CD4-positive, alpha-beta T cell treated with Interleukin-4 for 1 hour (primary cell): ENCODE measurements around the gene ZNRF3.

Source experiments
- DNase-seq, 2 donors: peaks; one replicate each; pipeline ENCODE4 v3.0.0-alpha.2; 2020 to 2022

Gene ZNRF3

DNA sequence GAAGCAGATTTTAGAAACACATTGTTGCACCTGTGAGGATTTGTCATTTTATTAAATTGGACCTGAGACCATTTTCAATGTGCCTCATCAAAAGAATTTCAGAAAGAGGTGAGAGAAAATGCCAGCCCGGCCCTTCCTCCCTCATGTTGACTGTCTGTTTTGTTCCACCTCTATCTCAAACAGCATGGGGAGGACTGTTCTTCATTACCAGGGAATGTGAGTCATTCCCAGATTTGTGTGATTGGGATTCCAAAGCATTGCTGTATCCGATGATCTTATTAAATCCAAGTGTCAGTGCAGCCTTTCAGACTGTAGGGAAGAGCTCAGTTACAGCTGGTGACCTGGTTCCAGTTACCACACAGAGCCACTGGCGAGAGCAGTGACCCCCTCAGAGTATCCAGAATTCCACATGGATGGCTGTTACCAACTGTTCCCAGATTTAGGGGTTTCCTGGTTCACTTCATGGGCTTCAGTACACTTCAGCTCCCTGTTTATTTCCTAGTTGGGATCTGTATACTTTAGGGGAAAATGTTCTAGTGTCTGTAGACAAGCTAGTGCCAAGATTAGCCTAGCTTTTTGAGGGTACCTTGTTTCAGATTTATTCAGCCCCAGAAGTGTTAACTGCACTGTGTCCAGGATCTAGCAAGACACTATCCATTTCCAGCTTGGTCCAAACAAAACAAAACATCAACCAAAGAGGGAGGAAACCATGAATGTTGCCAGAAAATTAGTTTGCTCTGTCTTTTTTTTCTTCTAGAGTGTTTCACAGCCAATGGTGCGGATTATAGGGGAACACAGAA is 210.3 kb downstream of the ZNRF3 start:
- no peak for DNase-seq

DNA sequence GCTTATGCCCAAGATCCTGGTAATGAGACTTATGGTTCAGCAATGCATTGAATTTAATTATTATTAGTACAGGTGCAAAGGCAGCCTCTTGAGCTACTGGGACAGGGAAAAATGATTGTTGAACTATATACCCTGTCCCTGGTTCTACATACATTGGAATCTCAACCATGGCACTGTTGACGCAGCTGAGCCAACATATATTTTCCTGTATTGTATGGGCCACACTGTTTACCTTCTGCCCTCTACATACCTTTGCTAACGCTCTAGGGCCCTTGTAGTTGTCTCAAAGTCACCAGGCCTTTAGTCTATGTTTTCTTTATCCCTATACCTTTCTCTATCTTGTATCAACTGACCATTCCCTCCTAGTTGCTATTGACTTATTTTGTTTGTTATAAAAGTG is 212.1 kb downstream of the ZNRF3 start:
- DNase-seq, result no peak

DNA sequence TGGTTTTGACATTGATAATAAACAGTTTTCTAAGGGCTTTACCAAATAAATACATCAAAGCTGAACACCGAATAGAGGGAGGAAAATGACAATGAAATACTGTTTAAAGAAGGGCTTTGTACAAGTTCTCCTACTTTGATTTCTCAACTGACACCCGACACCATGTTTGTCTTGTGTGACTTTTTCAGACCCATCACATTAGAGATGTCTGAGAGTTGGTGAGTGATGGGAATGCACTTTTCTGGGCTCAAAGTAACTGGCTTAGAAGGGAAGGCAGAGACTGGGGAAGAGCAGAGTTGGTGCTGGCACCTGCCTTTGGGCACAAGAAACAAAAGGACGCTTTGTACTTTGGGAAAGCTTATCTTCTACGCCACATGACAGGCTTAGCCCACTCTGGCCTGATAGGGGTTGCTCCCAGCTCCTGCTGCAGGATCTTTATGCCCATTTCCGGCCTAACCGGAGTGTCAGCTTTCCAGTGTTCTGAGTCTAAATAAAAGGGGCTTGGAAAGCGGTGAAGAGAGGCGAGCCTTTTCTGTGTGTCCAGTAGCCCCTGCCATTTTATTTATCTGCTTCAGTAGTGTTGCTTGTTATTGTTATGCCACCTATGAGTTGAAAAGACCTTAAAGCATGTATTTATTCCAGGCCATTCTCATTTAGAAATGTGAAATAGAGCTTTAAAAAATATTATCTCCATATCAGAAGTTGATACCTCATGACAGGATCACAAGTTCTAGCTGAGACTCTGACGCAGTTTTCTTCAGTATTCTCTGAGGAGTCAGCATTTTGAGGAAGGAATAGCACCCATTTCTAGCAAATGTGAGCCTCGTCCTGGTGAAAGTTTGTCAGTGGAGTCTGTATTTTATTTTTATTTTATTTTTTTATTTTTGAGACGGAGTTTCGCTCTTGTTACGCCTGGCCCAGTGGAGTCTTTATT is 213.6 kb downstream of the ZNRF3 start:
- DNase-seq, result no peak

DNA sequence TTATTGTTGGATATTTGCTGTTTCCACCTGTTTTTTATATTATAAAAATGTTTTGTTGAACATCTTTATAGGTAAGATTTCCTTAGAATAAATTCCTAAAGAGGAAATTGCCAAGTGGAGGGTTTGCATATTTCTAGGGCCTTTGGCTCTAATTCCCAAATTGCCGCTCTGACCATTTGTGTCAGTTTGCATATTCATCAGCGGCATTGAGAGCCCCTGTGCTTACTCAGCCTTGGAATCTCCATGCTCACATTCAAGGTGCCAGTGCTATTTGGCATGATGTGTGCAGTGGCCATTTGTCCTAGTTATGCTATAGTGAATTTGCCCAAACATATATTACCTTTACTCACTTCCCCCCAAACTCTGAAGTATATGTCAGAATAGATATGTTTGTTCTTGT is 214.9 kb downstream of the ZNRF3 start:
- no peak for DNase-seq

DNA sequence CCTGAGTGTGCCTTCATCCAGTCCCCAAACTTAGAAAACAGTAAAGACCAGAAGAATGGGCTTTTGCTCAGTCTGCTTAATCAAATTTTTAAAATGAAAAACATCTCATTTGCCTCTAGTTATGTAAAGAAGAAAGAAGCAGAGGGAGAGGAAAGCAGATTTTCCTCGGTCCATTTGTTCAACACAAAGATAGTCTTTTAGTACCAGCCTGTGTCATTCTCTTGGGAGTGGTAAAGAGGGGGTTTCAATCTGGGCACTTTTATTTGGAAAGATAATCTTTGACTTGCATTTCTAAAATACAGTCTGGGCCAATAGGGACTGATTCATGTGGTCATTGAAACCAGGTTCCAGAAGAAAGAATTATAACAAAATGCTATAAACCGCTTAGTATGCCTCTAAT is 218.9 kb downstream of the ZNRF3 start:
- DNase-seq, result no peak

DNA sequence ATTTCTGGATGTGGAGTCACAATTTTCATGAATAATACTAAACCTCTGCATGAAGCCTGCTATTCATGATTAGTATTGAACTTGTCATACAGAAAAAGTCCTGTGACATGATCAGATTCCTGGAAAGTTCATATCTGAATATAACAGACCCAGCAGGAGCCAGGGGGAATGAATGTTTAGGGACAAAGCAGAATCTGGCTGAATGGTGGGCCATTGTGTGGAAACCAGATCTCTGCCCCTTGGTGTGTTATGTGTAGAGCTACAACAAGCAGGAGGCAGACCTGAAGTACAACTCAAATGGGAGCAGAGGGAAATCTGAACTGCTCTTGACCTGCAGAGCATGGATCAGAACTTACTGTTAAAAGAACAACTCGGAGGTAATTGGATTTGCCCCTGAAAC is 219.7 kb downstream of the ZNRF3 start:
- DNase-seq, result no peak

DNA sequence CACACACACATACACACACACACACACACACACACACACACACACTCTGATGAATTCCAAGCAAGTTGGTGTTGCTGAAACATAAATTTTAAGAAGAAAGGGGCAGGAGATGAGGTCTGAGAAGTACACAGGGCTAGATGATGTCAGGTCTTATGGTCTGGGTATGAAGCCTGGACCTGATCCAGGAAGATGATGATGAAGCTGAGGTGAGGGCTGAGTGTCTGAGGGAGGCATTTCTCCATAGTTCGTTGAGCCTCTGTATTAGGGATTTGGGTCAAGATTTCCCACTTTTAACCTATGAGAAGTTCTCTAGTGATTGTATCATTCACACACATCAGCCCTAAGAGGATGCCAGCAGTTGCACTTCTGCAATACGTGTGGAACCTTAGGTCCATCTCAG is 222.1 kb downstream of the ZNRF3 start:
- DNase-seq, result no peak

DNA sequence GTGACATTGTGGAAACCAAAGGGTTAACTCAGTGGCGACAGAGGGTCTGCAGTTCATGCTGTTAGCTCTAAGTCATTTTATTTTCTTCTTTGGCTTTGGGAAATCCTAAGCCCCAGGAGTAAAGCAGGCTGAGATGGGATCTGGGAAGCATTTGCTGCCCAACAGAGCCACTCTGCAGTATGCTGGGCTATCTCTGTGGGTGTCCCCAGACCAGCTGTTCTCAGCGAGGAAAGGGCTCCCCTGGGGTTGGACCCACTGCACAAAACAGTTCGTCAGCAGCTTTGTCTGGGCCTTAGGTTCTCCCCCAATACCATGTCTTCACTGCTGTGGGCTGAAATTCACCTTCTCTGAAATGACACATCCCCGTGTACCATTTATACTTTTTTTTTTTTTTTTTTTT is 223.5 kb downstream of the ZNRF3 start:
- DNase-seq, result no peak
